ENCODE results near the gene SLC44A4.
"Not testable (repeated sequence)": the region's sequence is repeated elsewhere in the genome, so short reads cannot be mapped to it uniquely, and the experiment has no call there.

GRCh38 chr6:31839779-31840126 is 39.0 kb downstream of the SLC44A4 start:
- not testable (repeated sequence) for TF ChIP-seq POLR2A (IDR thresholded peaks at IDR 0.05); CTCF (IDR thresholded peaks at IDR 0.05 in 4 of 5, conservative IDR thresholded peaks at IDR 0.05 in 1 of 5)
